Measurements from ENCODE around the gene COPA. TPM values are rescaled to one million over a fixed set of nuclear protein-coding genes. Genes with fewer than 3 reads are reported as not detected.

COPA gene
- total RNA-seq, 2 donors from 2014 or later, result 120 to 146 TPM

DNA sequence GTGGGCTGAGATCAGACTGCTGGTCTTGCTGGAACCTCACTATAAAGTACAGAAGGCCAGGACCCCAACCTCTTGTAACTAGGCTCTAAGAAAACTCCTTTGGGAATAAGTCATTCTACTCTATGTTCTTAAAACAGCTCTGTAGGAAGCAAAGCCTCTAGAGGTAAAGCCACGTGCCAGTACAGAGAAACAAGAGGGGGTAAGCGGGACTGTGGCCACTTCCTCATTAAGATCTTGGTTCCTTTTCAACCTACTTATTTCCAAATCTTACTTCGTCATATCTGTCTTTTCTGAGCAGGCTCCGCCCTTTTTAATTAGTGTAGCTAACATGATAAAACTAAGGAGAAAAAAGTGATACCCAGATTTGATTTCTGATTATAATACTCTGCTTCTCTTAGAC, 3.9 kb upstream of the COPA start:
- H3K27ac Mint-ChIP-seq, result peak overlapping the region in 1 of 2 donors; percentile 44
- no peak for DNase-seq (ENCODE audit: low spot score in 2 of 2)
- H3K36me3 Mint-ChIP-seq, result peaks cover 19 to 26% of the 10 kb centered on the region in 2 donors
- no peak for ATAC-seq
- no peaks in the 10 kb centered on the region for H3K9me3 Mint-ChIP-seq

DNA sequence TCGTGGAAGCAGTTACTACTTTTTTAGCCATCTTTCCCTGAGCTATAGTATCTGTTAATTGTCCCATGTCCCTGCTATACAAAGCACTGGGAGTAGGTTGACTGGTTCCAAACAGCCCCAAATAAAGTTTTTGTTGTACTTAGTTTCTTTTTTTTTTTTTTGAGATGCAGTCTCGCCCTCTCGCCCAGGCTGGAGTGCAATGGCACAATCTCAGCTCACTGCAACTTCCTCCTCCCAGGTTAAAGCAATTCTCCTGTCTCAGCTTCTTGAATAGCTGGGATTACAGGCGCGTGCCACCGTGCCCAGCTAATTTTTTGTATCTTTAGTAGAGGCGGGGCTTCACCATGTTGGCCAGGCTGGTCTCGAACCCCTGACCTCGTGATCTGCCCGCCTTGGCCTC, 3.4 kb upstream of the COPA start:
- Mint-ChIP-seq H3K36me3 (peaks cover 19 to 26% of the 10 kb centered on the region in 2 donors), H3K9me3 (no peaks in the 10 kb centered on the region), H3K27ac (no peak overlapping the region)
- no peak for ATAC-seq
- no peak for DNase-seq (ENCODE audit: low spot score in 2 of 2)

DNA sequence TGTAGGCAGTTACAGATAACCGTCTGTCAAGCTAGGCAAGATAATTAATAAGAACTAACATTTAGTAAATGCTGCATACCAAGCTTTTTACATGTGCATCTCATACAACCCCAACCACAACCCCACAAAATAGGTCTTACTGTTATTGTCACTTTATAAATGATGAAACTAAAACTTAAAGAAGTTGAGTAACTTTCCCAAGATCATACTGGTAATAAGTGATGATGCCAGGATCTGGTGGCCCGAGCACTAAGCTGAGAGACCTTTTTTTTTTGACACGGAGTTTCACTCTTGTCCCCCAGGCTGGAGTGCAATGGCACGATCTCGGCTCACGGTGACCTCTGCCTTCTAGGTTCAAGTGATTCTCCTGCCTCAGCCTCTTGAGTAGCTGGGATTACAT, 1.9 kb upstream of the COPA start:
- DNase-seq (ENCODE audit: low spot score in 2 of 2) (no peak), ATAC-seq (no peak)
- peak overlapping the region; percentile 38 to 96 for H3K27ac Mint-ChIP-seq
- peaks cover 19 to 26% of the 10 kb centered on the region in 2 donors for H3K36me3 Mint-ChIP-seq
- no peaks in the 10 kb centered on the region for H3K9me3 Mint-ChIP-seq

DNA sequence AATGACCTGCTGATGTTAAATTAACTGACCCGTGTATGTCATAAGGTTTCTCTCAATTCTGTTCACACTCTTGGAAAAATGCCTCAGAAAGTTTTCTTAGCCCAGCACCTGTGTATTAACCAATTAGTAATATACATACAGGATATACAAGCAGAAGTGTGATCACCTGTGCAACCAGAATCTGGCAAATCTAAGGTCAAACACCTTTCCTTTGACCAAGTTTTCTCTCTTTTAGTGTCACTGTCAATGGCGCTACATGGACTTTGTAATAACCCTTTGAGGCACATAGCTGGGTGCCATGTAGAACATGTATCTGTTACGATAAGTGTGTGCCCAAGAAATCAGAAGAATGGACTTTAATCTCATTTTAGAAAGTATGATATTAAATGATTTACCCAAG, 1.2 kb upstream of the COPA start:
- Mint-ChIP-seq H3K36me3 (peaks cover 24 to 26% of the 10 kb centered on the region in 2 donors), H3K9me3 (no peaks in the 10 kb centered on the region)
- ATAC-seq, result no peak

DNA sequence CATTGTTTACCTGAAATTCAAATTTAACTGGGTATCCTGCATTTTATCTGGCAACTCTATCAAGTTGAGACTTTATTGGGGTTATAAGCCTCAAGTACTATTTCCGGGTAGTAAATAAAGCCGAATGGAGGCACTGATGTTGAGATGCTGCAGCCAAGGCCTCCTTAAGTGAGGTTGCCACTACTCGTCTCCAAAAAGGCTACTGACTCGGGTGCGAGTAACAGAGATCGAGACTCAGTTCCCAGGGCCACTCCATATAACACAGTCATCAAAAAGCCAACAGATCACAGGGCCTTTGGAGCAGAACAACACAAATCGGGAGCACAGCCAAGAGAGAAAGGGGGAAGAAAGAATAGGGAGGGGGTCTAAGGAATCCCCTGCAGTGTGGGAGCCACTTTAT, 524 bp downstream of the COPA start:
- Mint-ChIP-seq H3K27ac (peak overlapping the region; percentile 96 to 100), H3K9me3 (no peaks in the 10 kb centered on the region), H3K36me3 (peaks cover 32% of the 10 kb centered on the region in 2 donors)
- ATAC-seq, result peak; percentile 3 to 4
- DNase-seq (ENCODE audit: low spot score in 2 of 2), result peak in 1 of 2 donors; percentile 10

More for the DNA sequence above, 1.2 kb upstream of the COPA start:
- DNase-seq (ENCODE audit: low spot score in 2 of 2), result no peak
- peak overlapping the region; percentile 96 to 100 for H3K27ac Mint-ChIP-seq

DNA sequence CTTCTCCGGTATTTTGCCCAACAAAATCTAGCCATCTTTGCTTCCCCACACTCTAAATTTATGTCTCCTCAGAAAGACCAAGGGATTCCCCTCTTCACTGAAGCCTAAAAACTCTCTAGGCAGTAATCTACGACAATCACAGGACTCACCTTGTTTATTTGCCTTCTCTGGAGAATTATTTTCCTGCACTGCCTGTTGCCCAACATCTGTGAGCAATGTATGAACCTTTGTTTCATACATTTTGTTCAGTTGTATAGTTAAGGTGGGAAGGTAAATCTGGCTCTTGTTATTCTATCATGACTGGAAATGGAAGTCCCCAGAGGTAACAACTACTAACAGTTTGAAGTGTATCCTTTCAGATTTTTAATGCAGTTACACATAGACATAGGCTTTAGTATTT, 2.2 kb downstream of the COPA start:
- peaks cover 32% of the 10 kb centered on the region in 2 donors for H3K36me3 Mint-ChIP-seq
- H3K9me3 Mint-ChIP-seq, result no peaks in the 10 kb centered on the region

DNA sequence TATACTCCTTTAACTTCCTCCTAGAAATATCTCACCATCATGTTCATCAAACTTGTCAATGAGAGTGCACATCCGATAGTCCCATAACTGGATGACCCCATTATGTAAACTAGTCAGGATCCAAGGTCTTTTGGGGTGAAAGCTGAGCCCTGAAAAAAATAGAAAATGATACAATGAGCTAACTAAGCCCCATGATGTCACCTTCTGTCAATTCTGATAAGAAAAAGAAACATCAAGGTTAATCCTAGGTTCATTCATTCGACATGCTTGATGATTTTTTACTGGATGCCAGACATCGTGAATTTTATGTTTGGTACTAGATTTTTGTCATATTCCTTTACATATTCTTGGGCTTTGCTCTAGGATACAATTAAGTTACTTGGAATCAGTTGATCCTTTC, 2.9 kb downstream of the COPA start:
- ATAC-seq (no peak), DNase-seq (ENCODE audit: low spot score in 2 of 2) (no peak)
- Mint-ChIP-seq H3K9me3 (no peaks in the 10 kb centered on the region), H3K27ac (no peak overlapping the region), H3K36me3 (peaks cover 32% of the 10 kb centered on the region in 2 donors)

More for the DNA sequence above, 2.2 kb downstream of the COPA start:
- ATAC-seq (no peak), DNase-seq (ENCODE audit: low spot score in 2 of 2) (no peak)
- H3K27ac Mint-ChIP-seq, result no peak overlapping the region

DNA sequence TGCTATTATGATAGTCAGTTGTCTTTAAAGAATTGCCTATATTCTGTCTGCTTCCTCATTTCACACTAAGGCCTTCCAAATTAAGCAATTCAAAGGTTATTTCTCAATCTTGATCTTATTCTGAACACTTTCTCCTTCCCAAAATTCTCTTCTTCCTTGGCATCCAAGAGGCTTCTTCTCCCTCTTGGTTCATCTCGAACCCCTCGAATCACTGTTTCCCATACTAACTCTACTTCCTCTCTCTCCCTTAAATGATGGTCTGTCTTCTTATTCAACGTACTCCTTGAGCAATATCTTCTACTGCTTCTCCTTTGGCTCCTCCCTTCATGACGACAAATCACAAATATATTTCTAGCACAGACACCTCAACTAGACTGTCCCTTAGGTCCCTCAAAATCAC, 4.5 kb downstream of the COPA start:
- H3K36me3 Mint-ChIP-seq, result peaks cover 23 to 30% of the 10 kb centered on the region in 2 donors
- DNase-seq (ENCODE audit: low spot score in 2 of 2) (no peak), ATAC-seq (no peak)
- no peaks in the 10 kb centered on the region for H3K9me3 Mint-ChIP-seq
- no peak overlapping the region for H3K27ac Mint-ChIP-seq

DNA sequence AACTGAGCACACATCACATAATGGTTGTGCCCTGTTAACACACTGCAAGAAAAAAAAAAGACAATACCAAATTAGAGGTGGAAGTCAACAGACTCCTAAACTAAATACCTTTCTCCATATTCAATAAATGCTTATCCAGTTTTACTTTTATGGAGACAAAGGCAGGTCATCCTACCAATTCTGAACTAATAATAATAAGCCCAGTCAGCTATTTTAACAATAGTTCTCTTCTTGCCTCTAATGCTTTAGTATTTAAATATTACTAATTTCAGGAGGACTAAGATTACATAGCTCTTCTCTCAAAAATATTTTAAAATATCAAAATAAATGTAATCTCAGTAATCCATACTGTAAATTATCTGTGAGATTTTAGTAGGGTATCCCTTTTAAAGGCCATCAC, 10.5 kb downstream of the COPA start:
- Mint-ChIP-seq H3K27ac (no peak overlapping the region), H3K9me3 (no peaks in the 10 kb centered on the region), H3K36me3 (no peaks in the 10 kb centered on the region)
- DNase-seq (ENCODE audit: low spot score in 2 of 2) (no peak), ATAC-seq (no peak)

DNA sequence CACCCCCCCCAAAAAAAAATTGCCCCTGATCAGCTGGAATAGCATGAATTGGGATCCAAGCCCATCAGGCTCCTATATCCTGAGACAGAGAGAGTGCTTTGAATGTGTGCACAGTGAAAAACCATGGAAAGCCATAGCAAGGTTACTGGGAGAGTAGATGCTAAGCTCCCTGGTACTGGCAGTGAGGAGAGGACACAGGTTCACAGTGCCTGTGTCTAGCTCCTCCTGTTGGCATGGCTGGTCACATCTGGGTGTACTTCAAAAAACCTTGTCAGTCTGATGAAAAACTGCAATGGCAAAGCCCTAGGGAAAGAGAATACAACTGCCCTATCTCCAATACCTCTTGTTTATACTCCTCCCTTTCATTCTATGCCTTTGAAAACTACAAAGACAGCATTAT, 12.9 kb downstream of the COPA start:
- no peak for DNase-seq (ENCODE audit: low spot score in 2 of 2)
- Mint-ChIP-seq H3K9me3 (no peaks in the 10 kb centered on the region), H3K36me3 (peaks cover 8% of the 10 kb centered on the region in 2 donors), H3K27ac (peak overlapping the region in 1 of 2 donors; percentile 1)
- ATAC-seq, result no peak

DNA sequence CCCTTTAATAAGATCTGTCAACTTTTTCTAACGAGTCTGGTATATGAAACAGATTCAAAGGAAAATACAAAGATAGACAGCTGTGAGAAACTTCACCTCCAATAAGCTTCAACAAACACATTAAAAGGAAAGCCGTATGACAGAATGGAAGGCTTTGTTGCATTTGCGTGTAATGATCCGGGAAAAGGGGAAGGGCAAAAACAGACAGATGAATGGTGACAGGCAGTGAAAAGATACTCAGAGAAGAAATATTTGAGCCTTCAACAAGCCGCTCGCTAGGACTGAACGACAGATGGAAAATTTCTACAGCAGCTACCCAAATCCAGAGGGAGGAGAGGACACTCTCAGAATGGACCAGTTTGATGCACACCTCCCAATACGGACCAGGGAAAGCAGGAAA, 14.9 kb downstream of the COPA start:
- no peak for ATAC-seq

DNA sequence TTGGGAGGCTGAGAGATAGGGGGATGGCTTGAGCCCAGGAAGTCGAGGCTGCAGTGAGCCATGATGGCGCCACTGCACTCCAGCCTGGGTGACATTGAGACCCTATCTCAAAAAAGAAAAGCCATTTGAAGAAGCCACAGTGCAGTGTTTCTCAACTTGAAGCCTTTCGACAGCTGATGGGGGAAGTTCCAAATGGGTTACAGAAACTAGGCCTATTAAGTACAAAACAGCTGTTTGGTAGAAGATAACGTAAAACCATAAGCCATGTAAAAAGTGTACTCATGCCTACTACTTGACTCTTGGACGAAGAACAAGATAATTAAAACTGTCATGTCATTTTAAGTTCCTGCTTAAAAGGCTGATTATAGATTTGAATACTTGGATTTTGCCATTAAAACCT, 16.6 kb downstream of the COPA start:
- no peaks in the 10 kb centered on the region for H3K9me3 Mint-ChIP-seq
- peaks cover 10% of the 10 kb centered on the region in 2 donors for H3K36me3 Mint-ChIP-seq
- no peak for ATAC-seq
- DNase-seq (ENCODE audit: low spot score in 2 of 2), result no peak
- H3K27ac Mint-ChIP-seq, result no peak overlapping the region

More for the DNA sequence above, 14.9 kb downstream of the COPA start:
- Mint-ChIP-seq H3K36me3 (peaks cover 10% of the 10 kb centered on the region in 2 donors), H3K9me3 (no peaks in the 10 kb centered on the region), H3K27ac (peak overlapping the region in 1 of 2 donors; percentile 75)
- no peak for DNase-seq (ENCODE audit: low spot score in 2 of 2)

DNA sequence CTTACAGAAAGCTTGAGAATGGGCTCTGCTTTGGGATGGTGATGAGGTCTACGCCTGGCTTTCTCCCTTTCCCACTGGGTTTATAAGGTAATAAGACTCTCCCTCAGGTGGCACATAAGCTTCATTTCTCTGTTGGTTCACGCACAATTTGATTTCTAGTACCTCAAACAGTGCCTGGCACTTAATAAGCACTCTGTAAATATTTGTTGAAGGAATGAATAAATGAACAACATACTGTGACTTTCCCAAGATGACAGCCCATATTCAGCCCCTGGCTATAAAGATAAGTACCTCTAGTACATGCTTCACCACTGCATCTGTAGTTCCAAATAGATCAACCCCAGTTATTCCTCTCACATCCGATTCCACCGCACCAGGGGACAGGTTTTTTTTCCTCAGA, 17.8 kb downstream of the COPA start:
- H3K36me3 Mint-ChIP-seq, result peaks cover 10% of the 10 kb centered on the region in 2 donors
- no peak for ATAC-seq
- H3K9me3 Mint-ChIP-seq, result no peaks in the 10 kb centered on the region
- H3K27ac Mint-ChIP-seq, result no peak overlapping the region
- DNase-seq (ENCODE audit: low spot score in 2 of 2), result no peak

DNA sequence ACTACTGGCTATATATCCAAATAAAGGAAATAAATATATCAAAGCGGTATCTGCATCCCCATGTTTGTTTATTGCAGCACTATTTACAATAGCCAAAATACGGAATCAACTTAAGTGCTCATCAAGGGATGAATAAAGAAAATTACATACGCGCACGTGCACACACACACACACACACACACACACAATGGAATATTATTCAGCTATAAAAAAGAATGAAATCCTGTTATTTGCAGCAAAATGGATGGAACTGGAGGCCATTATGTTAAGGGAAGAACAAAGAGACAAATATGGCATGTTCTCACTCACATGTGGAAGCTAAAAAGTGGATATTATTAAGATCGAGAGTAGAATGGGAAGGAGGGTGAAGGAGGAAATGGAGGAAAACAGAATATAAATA, 20.2 kb downstream of the COPA start:
- ATAC-seq (no peak), DNase-seq (ENCODE audit: low spot score in 2 of 2) (no peak)
- no peak overlapping the region for H3K27ac Mint-ChIP-seq
- H3K9me3 Mint-ChIP-seq, result no peaks in the 10 kb centered on the region
- peaks cover 27 to 29% of the 10 kb centered on the region in 2 donors for H3K36me3 Mint-ChIP-seq

DNA sequence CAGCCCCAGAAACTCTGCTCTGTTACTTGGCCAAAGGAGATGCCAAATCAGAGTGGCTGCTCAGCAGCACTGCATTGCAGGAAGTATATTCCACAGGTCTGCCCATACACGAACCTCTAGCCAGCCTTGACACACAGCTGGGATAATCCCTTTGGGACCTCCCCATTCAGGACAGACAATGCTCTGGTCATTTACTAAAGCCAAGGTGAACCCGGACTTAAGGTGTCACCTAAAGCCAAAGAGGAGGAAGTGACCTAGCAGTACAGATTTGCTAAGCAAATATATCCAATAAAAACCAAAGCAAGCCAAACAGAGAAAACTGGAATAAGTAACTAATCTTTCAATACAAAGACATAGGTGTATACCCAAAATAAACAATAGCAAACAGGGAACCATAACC, 27.7 kb downstream of the COPA start:
- no peak for ATAC-seq
- peak overlapping the region; percentile 56 to 67 for H3K27ac Mint-ChIP-seq
- peaks cover 40 to 68% of the 10 kb centered on the region in 2 donors for H3K36me3 Mint-ChIP-seq
- no peak for DNase-seq (ENCODE audit: low spot score in 2 of 2)
- H3K9me3 Mint-ChIP-seq, result peaks cover 4 to 7% of the 10 kb centered on the region in 2 donors

DNA sequence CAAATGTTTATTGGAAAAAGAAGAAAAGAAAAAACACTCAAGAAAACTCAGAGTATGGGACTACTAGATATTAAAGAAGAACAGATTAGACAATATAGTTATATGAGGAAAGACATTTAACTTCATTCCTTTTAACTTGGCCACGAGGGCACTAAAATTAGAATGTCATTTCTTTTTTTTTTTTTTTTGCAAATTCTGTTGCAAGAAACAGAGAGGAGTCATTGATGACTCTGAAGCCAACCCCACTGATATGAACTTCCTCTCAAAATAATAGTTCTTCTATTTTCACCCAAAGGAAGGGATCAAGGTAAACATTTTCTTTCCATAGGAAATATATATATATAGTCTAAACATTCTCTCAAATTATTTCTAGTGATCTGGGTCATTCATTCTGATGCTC, 33.5 kb downstream of the COPA start:
- Mint-ChIP-seq H3K36me3 (peaks cover 5 to 27% of the 10 kb centered on the region in 2 donors), H3K9me3 (no peaks in the 10 kb centered on the region), H3K27ac (no peak overlapping the region)
- DNase-seq (ENCODE audit: low spot score in 2 of 2) (no peak), ATAC-seq (no peak)

DNA sequence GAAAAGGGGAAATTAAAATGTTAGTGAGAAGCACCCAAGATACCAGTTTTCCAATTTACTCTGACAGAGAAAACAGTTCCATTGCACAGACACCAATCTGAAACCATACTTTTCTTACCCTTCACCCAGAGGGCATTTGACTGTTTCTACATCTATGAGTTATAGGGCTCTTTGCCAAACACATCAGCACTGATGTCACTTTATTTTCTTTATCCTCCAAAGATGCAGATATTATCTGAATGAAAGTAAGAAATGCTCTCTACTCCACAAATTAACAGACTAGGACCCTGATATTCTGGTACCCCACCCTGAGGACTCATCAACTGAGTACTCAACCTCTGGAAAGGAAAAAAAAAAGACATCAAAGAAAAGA, 33.9 kb downstream of the COPA start:
- Mint-ChIP-seq H3K27ac (peak overlapping the region in 1 of 2 donors; percentile 67), H3K9me3 (no peaks in the 10 kb centered on the region), H3K36me3 (peaks cover 5 to 25% of the 10 kb centered on the region in 2 donors)
- no peak for ATAC-seq
- no peak for DNase-seq (ENCODE audit: low spot score in 2 of 2)

DNA sequence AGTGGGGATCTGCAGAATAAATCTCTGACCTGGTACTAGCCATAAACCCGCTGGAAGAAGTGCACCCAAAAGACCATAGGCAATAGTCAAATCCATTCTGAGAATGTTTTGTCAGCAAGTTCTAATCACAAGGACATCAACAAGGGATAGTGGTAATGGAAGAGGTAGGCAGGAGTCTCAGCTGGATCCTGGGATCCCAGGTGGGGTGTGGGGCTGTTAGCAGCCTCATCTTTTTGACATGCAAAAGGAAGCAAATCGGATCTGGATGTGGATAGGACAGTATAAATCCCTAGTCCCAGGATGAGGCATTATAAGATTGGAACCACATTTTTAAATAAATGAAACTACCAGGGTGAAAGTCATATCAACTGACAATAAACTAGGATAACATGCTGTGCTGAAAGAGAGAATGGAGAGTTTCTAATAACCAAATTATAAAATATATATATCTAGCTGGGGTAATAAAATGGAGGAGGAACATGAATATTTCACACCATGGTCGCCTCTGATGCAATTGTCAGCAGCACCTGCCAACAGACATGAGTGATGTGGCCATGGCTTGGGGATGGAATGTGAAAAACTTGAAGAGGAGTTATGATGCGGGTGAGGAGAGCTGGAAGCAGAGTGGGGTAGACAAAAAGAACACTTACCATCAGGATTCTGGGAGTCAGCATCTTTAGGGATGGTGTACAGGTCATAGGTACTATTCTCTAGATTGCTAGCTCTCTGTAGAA, 34.4 kb downstream of the COPA start:
- peak overlapping the region in 1 of 2 donors; percentile 67 for H3K27ac Mint-ChIP-seq

More for the DNA sequence above, 34.4 kb downstream of the COPA start:
- Mint-ChIP-seq H3K36me3 (peaks cover 5 to 25% of the 10 kb centered on the region in 2 donors), H3K9me3 (no peaks in the 10 kb centered on the region)
- ATAC-seq, result no peak
- no peak for DNase-seq (ENCODE audit: low spot score in 2 of 2)

All from activated naive CD4-positive, alpha-beta T cell treated with anti-CD3 and anti-CD28 coated beads, Interleukin-2, amount 50 U/mL, for 72 hours (primary cell).